Stimulated activated effector memory CD8-positive, alpha-beta T cell treated with anti-CD3 and anti-CD28 coated beads, Interleukin-12 subunit alpha, Interleukin-12 subunit beta, amount 100 ng/mL, for 72 hours (primary cell): ENCODE results near the gene KCNAB1.

Source experiments
- ATAC-seq: fragments of 150-1000 bp; cut with Tn5 transposase; 2 replicates; pipeline ENCODE4 v1.10.0; 2021
- DNase-seq, 2 donors: peaks; one replicate each; pipeline ENCODE4 v3.0.0; 2021 to 2022; ENCODE audit warnings: low spot score in 2 of 2
- H3K27ac Mint-ChIP-seq: one replicate; pipeline ENCODE4 v1.8.0; 2022; ENCODE audit warnings: mild to moderate bottlenecking, mixed read lengths
- H3K36me3 Mint-ChIP-seq: one replicate; pipeline ENCODE4 v1.8.0; 2022; ENCODE audit warnings: mild to moderate bottlenecking, mixed read lengths
- H3K4me1 Mint-ChIP-seq: one replicate; pipeline ENCODE4 v1.8.0; 2022; ENCODE audit warnings: mixed read lengths
- H3K4me3 Mint-ChIP-seq: one replicate; pipeline ENCODE4 v1.8.0; 2022; ENCODE audit warnings: mild to moderate bottlenecking, mixed read lengths
- H3K9me3 Mint-ChIP-seq: one replicate; pipeline ENCODE4 v1.8.0; 2022; ENCODE audit warnings: mixed read lengths

KCNAB1 gene

GRCh38 chr3:156381253-156381652 lies 260.9 kb downstream of the KCNAB1 start:
- H3K36me3 Mint-ChIP-seq: no peaks in the 10 kb centered on the region

DNA sequence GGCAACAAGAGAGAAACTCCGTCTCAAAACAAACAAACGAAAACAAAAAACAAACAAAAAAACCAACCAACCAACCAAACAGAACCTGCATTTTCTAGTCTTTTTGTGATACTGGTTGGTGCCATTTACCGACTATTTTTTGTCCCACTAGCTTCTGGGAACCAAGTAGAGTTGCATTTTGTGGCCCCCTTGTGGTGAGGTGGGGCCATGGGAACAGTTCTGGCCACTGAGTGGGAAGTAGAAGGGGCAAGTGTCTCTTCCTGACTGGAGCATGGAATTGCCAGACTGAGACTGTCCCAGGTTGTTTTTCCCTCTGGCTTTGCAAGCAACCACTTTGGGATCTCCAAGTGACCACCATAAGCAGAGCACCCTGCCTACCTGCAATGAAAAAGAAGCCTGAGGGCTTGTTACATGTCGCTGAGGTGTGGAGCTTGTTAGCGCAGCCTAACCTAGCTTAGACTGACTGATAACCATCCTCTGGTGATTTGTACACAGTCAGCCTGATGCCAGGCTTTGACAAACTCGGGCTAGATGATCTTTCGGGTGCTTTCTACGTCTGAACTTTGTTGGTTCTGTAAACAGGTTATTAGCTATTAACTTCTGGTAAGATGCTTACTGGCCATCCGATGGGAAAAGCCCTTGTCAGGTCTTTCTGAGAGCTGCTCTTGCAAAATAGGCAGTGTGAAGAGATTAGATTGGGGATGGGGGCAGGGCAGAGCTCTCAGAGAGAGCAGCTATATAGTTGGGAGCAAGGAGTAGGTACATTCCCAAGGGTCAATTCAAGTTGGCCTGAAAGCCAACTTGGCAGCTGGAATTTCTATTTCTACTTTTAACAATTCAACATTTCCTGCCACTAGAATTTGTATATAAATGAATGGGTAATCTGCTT lies 262.3 kb downstream of the KCNAB1 start:
- ATAC-seq (no peak), DNase-seq (no peak)
- no peak overlapping the region for H3K4me3 Mint-ChIP-seq
- no peak overlapping the region for H3K27ac Mint-ChIP-seq
- no peaks in the 10 kb centered on the region for H3K4me1 Mint-ChIP-seq
- no peaks in the 10 kb centered on the region for H3K36me3 Mint-ChIP-seq
- H3K9me3 Mint-ChIP-seq: no peaks in the 10 kb centered on the region

More at GRCh38 chr3:156381253-156381652, 260.9 kb downstream of the KCNAB1 start:
- DNase-seq (no peak), ATAC-seq (no peak)
- Mint-ChIP-seq H3K4me3 (no peak overlapping the region), H3K4me1 (no peaks in the 10 kb centered on the region), H3K27ac (no peak overlapping the region), H3K9me3 (no peaks in the 10 kb centered on the region)

GRCh38 chr3:156383441-156384025 lies 263.2 kb downstream of the KCNAB1 start:
- ATAC-seq: no peak
- no peak for DNase-seq
- no peaks in the 10 kb centered on the region for H3K36me3 Mint-ChIP-seq
- H3K4me3 Mint-ChIP-seq: no peak overlapping the region
- H3K9me3 Mint-ChIP-seq: no peaks in the 10 kb centered on the region
- H3K4me1 Mint-ChIP-seq: no peaks in the 10 kb centered on the region
- no peak overlapping the region for H3K27ac Mint-ChIP-seq

DNA sequence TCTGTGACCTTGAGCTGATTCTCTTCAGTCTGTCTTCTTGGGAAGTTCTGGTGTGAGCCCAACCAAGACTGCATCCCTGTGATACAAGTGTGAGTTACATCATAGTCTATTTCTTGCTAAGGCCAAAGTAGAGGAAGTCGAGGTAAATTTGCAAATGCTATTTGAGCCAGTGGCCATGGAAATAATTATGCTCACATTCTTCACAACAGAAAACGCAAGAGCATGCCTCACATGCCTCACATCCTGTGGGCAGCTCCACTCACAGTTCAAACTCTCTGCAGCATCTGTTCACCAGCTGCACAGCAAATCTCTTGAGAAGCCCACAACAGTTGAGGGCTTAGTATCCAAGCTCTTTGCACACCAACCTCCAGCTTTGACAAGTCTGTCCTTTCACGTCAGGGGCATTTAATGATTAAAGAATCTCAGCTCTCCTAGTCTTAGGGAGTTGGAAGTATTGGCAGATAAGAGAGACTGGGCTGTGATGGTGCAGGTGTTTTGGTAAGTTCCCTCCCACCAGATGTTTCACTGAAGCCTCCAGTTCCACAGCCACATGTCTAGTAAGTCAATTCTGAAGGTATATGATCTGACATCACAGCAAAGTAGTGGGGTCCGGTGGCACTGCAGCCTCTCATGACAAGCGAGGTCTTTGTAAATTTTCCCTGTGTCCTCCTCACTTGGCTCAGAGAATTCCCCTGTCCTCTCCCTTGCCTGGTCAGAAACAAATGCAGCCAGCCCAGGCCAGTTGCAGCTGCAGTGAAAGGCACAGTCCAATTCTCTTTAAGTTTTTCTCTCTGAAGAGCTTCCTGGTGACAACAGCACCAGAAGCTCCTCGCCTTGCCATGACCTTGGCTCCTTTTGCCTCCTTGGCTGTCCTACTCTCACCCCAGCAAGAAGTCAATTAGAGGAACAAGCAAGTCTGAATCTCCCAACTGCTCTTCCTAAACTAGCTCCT lies 268.4 kb downstream of the KCNAB1 start:
- H3K4me3 Mint-ChIP-seq: no peak overlapping the region
- H3K36me3 Mint-ChIP-seq: no peaks in the 10 kb centered on the region
- no peak for DNase-seq
- peak; percentile 64 for ATAC-seq
- H3K4me1 Mint-ChIP-seq: no peaks in the 10 kb centered on the region
- H3K9me3 Mint-ChIP-seq: no peaks in the 10 kb centered on the region
- H3K27ac Mint-ChIP-seq: no peak overlapping the region

GRCh38 chr3:156389449-156389950 lies 269.1 kb downstream of the KCNAB1 start:
- no peak overlapping the region for H3K4me3 Mint-ChIP-seq

DNA sequence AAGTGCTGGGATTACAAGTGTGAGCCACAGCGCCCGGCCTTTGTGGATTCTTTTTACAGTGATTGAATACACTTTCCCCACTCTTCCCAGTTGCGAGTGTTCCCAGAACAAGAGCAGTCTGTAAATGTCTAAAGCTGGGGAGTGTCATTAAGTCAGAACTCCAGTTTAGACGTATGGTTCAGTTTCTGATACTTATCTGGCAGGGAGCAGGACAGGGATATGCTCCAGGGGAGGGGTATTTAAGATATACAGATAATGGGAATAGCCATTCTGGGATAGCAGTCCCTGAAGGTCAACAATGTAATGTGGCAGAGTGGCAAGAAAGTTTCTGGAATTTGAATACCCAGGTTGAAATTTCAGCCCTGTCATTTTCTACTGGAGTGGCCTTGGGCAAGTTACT lies 270.5 kb downstream of the KCNAB1 start:
- Mint-ChIP-seq H3K4me3 (no peak overlapping the region), H3K9me3 (no peaks in the 10 kb centered on the region), H3K4me1 (no peaks in the 10 kb centered on the region), H3K36me3 (no peaks in the 10 kb centered on the region), H3K27ac (no peak overlapping the region)
- no peak for ATAC-seq
- no peak for DNase-seq

More at GRCh38 chr3:156389449-156389950, 269.1 kb downstream of the KCNAB1 start:
- no peak for DNase-seq
- no peaks in the 10 kb centered on the region for H3K36me3 Mint-ChIP-seq
- no peak for ATAC-seq
- no peak overlapping the region for H3K27ac Mint-ChIP-seq
- no peaks in the 10 kb centered on the region for H3K9me3 Mint-ChIP-seq
- H3K4me1 Mint-ChIP-seq: no peaks in the 10 kb centered on the region

GRCh38 chr3:156395961-156396710 lies 275.8 kb downstream of the KCNAB1 start:
- Mint-ChIP-seq H3K4me1 (no peaks in the 10 kb centered on the region), H3K27ac (no peak overlapping the region), H3K9me3 (no peaks in the 10 kb centered on the region), H3K36me3 (no peaks in the 10 kb centered on the region), H3K4me3 (no peak overlapping the region)
- ATAC-seq (no peak), DNase-seq (no peak)

GRCh38 chr3:156396851-156397250 lies 276.5 kb downstream of the KCNAB1 start:
- Mint-ChIP-seq H3K9me3 (no peaks in the 10 kb centered on the region), H3K27ac (no peak overlapping the region), H3K36me3 (no peaks in the 10 kb centered on the region), H3K4me3 (no peak overlapping the region), H3K4me1 (no peaks in the 10 kb centered on the region)
- no peak for DNase-seq
- ATAC-seq: no peak

- Mint-ChIP-seq H3K9me3 (no peaks in the 10 kb centered on the region), H3K4me1 (no peaks in the 10 kb centered on the region), H3K36me3 (no peaks in the 10 kb centered on the region), H3K27ac (no peak overlapping the region), H3K4me3 (no peak overlapping the region)
- DNase-seq (no peak), ATAC-seq (no peak)
Measured at GRCh38 chr3:156397534-156397933, 277.2 kb downstream of the KCNAB1 start.

DNA sequence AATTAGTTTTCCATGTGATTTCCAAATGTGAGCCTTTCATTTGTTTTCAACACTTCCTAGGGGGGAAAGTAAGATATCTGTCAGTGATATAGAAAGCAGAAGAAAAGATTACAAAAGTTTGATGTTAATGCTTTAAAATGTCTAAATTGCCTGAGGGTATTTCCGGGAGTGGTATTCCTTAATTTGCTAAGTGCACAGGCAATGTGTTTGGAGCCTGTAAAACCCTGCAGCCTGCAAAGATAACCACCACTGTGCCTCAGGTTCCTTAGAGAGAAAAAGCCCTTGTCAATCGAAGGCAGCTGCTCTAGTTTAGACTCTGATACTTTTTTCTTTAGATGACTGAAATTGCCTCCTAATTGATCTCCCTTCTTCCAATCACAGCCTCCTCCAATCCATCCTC lies 279.7 kb downstream of the KCNAB1 start:
- DNase-seq: no peak
- H3K27ac Mint-ChIP-seq: no peak overlapping the region
- H3K9me3 Mint-ChIP-seq: no peaks in the 10 kb centered on the region
- no peaks in the 10 kb centered on the region for H3K36me3 Mint-ChIP-seq
- ATAC-seq: no peak
- no peaks in the 10 kb centered on the region for H3K4me1 Mint-ChIP-seq
- H3K4me3 Mint-ChIP-seq: no peak overlapping the region

GRCh38 chr3:156400735-156401134 lies 280.4 kb downstream of the KCNAB1 start:
- H3K4me1 Mint-ChIP-seq: no peaks in the 10 kb centered on the region
- DNase-seq (no peak), ATAC-seq (no peak)
- H3K27ac Mint-ChIP-seq: no peak overlapping the region
- H3K9me3 Mint-ChIP-seq: no peaks in the 10 kb centered on the region
- no peak overlapping the region for H3K4me3 Mint-ChIP-seq
- no peaks in the 10 kb centered on the region for H3K36me3 Mint-ChIP-seq

DNA sequence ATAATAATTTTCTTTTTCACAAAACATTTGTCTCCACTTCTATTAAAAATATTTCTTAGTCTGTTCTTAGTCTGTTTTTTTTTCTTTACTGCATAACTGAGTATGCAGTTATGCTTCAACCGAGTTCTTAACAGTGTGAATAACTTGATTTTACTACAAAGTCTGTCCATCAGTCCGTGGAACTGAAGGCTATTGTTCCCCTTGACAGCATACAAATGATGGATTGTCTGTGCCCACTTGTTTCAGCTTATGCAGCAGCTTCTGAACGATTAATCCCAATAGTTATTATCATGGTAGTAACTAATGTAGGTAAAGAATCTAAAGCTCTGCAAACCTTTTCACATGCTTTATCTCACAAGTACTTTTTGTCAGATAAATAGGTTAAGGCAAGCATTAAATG lies 283.8 kb downstream of the KCNAB1 start:
- DNase-seq: no peak
- Mint-ChIP-seq H3K4me3 (no peak overlapping the region), H3K36me3 (no peaks in the 10 kb centered on the region), H3K27ac (no peak overlapping the region), H3K4me1 (no peaks in the 10 kb centered on the region), H3K9me3 (no peaks in the 10 kb centered on the region)
- ATAC-seq: no peak

DNA sequence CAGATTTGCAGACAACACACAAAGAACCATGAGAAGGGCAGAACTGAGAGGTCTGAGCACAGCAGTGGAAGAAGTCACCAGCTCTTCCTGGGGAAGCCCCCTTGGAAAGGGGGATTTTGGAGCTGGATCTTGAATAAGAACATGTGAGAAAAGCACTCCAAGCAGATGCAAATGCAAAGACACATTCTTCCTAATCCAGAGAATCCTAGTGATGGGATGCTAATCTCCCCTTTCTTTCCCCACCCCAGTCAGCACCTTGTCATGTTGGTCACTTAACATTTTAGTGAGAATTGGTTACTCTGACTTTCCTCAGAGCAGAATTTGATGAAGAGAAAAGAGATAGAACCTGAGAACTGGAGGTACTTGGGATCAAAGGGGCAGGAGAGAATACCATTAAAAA lies 286.0 kb downstream of the KCNAB1 start:
- Mint-ChIP-seq H3K4me1 (no peaks in the 10 kb centered on the region), H3K27ac (no peak overlapping the region), H3K9me3 (no peaks in the 10 kb centered on the region), H3K4me3 (no peak overlapping the region), H3K36me3 (no peaks in the 10 kb centered on the region)
- ATAC-seq (no peak), DNase-seq (no peak)

GRCh38 chr3:156407617-156408225 lies 287.3 kb downstream of the KCNAB1 start:
- ATAC-seq (no peak), DNase-seq (no peak)
- no peak overlapping the region for H3K27ac Mint-ChIP-seq
- H3K36me3 Mint-ChIP-seq: no peaks in the 10 kb centered on the region
- H3K4me3 Mint-ChIP-seq: no peak overlapping the region
- H3K4me1 Mint-ChIP-seq: no peaks in the 10 kb centered on the region
- no peaks in the 10 kb centered on the region for H3K9me3 Mint-ChIP-seq
